Esophagus squamous epithelium (tissue), 5 donors: ENCODE results near the gene PTPRD. TPM values are rescaled to one million over a fixed set of nuclear protein-coding genes. Genes with fewer than 3 reads are reported as not detected.

ENCODE experiments used
- DNase-seq: peaks from one replicate; lab custom pipeline; 2025; lab: John Stamatoyannopoulos, UW
- H3K27ac ChIP-seq, 4 donors: fragments of 200-600 bp; sonication (generic); one replicate each; pipeline ENCODE4 v1.5.1; 2016 to 2019; ENCODE audit warnings: mild to moderate bottlenecking in 1 of 4
- H3K27me3 ChIP-seq, 4 donors: fragments of 200-600 bp; sonication (generic); 1 replicate in 3 of 4; 2 replicates in 1 of 4; pipeline versions ENCODE4 v1.5.1 to v1.6.0; 2017 to 2021; ENCODE audit warnings: antibody characterized with exemption in 1 of 4
- H3K36me3 ChIP-seq, 3 donors: fragments of 200-600 bp; sonication (generic); one replicate each; pipeline ENCODE4 v1.5.1; 2016 to 2019
- H3K4me1 ChIP-seq, 3 donors: fragments of 200-600 bp; sonication (generic); one replicate each; pipeline ENCODE4 v1.5.1; 2017 to 2019
- H3K4me3 ChIP-seq, 4 donors: fragments of 200-600 bp; sonication (generic); 1 replicate in 3 of 4; 2 replicates in 1 of 4; pipeline ENCODE4 v1.5.1; 2016 to 2019; ENCODE audit warnings: mild to moderate bottlenecking in 2 of 4, moderate library complexity in 1 of 4
- H3K9me3 ChIP-seq, 3 donors: fragments of 200-600 bp; sonication (generic); one replicate each; pipeline ENCODE4 v1.5.1; 2016 to 2019
- CTCF ChIP-seq, 6 experiments: fragments of 450-650 bp in 4 of 6; fragments of 200-600 bp in 2 of 6; sonication (generic) in 2 of 6; IDR thresholded peaks; one replicate each; pipeline ENCODE4 v1.5.1; 2016 to 2019; ENCODE audit warnings: antibody characterized with exemption in 6 of 6, mild to moderate bottlenecking in 4 of 6, moderate library complexity in 4 of 6
- POLR2A ChIP-seq, 4 donors: fragments of 450-650 bp; IDR thresholded peaks; one replicate each; pipeline ENCODE4 v1.6.1; 2017; ENCODE audit warnings: antibody characterized with exemption in 4 of 4, mild to moderate bottlenecking in 4 of 4, moderate library complexity in 3 of 4
- WGBS, 2 donors: methylation state at CpG; one replicate each; pipeline ENCODE4 v1.1.5; 2018; 5-methylcytosine and 5-hydroxymethylcytosine counted together
- intact Hi-C: fragments of 100-400 bp; cut with DNase I; formaldehyde crosslinking; loops from one replicate; pipeline ENCODE4 v1.15.0; 2022
- total RNA-seq, 4 donors: library from RNA; depleted of rRNA; stranded (reverse); fragments of >200 nt; gene quantifications; one replicate each; pipeline ENCODE4 v1.1.0, GENCODE V29; 2016
- donor health status: DM: yes; HTN: yes; CAD: no.

PTPRD gene
- total RNA-seq, 4 donors from 2014 or later, result 0.23 to 16.3 (median 6.6) TPM

- Histone ChIP-seq H3K4me3 (no peak overlapping the region), H3K9me3 (no peaks in the 10 kb centered on the region), H3K4me1 (no peaks in the 10 kb centered on the region), H3K36me3 (no peaks in the 10 kb centered on the region), H3K27me3 (no peaks in the 10 kb centered on the region), H3K27ac (no peak overlapping the region)
- 47 to 71% methylated on average over 2 of the region's 2 CpGs for WGBS, 2 donors
- TF ChIP-seq CTCF (IDR thresholded peaks at IDR 0.05), result no peak
- no peak for TF ChIP-seq POLR2A (IDR thresholded peaks at IDR 0.05)
- intact Hi-C loops, result no loop called here
- no peak for DNase-seq
Measured at GRCh38 chr9:8361364-8361763, 2251.4 kb downstream of the PTPRD start.

GRCh38 chr9:8356406-8356805 lies 2256.4 kb downstream of the PTPRD start:
- Histone ChIP-seq H3K36me3 (no peaks in the 10 kb centered on the region), H3K27me3 (no peaks in the 10 kb centered on the region), H3K4me1 (no peaks in the 10 kb centered on the region), H3K27ac (no peak overlapping the region), H3K9me3 (no peaks in the 10 kb centered on the region), H3K4me3 (no peak overlapping the region)
- TF ChIP-seq CTCF (IDR thresholded peaks at IDR 0.05), result no peak
- no peak for TF ChIP-seq POLR2A (IDR thresholded peaks at IDR 0.05)
- no peak for DNase-seq
- intact Hi-C loops, result no loop called here

- Histone ChIP-seq H3K4me1 (no peaks in the 10 kb centered on the region), H3K36me3 (no peaks in the 10 kb centered on the region), H3K27me3 (no peaks in the 10 kb centered on the region), H3K9me3 (no peaks in the 10 kb centered on the region), H3K4me3 (no peak overlapping the region), H3K27ac (no peak overlapping the region)
- TF ChIP-seq POLR2A (IDR thresholded peaks at IDR 0.05), result no peak
- no peak for TF ChIP-seq CTCF (IDR thresholded peaks at IDR 0.05)
- intact Hi-C loops, result no loop called here
- DNase-seq, result no peak
Measured at GRCh38 chr9:8351436-8351835, 2261.4 kb downstream of the PTPRD start.

GRCh38 chr9:8349901-8350300 lies 2262.9 kb downstream of the PTPRD start:
- Histone ChIP-seq H3K36me3 (no peaks in the 10 kb centered on the region), H3K27ac (no peak overlapping the region), H3K4me3 (no peak overlapping the region), H3K27me3 (no peaks in the 10 kb centered on the region), H3K9me3 (no peaks in the 10 kb centered on the region), H3K4me1 (no peaks in the 10 kb centered on the region)
- intact Hi-C loops, result no loop called here
- 46 to 74% methylated on average over 4 of the region's 4 CpGs for WGBS, 2 donors
- no peak for DNase-seq
- no peak for TF ChIP-seq CTCF (IDR thresholded peaks at IDR 0.05)
- TF ChIP-seq POLR2A (IDR thresholded peaks at IDR 0.05), result no peak

- H3K9me3 ChIP-seq, result no peaks in the 10 kb centered on the region
- H3K4me1 ChIP-seq, result no peaks in the 10 kb centered on the region
- DNase-seq, result no peak
- intact Hi-C loops, result no loop called here
- no peak for TF ChIP-seq CTCF (IDR thresholded peaks at IDR 0.05)
- no peak for TF ChIP-seq POLR2A (IDR thresholded peaks at IDR 0.05)
- H3K27ac ChIP-seq, result no peak overlapping the region
- WGBS, 2 donors, result 78 to 83% methylated on average over 2 of the region's 2 CpGs
- H3K4me3 ChIP-seq, result no peak overlapping the region
- H3K36me3 ChIP-seq, result no peaks in the 10 kb centered on the region
- no peaks in the 10 kb centered on the region for H3K27me3 ChIP-seq
Measured at GRCh38 chr9:8349376-8349775, 2263.4 kb downstream of the PTPRD start.
